ENCODE results near the gene G3BP1.

GRCh38 chr5:151779531-151780125 lies 7.9 kb downstream of the G3BP1 start:
- TF ChIP-seq POLR2A (IDR thresholded peaks at IDR 0.05): no peak
- TF ChIP-seq CTCF (IDR thresholded peaks at IDR 0.05): no peak

Measured in uterus (tissue), 2 donors.